NOMO-1 (cell line): ENCODE data around the gene TMEM8B.

Experiments
- DNase-seq, 2 experiments: peaks; one replicate each; lab custom pipeline; 2025; ENCODE audit not compliant: unreplicated experiment in 2 of 2; lab: John Stamatoyannopoulos, UW

Gene TMEM8B

DNA sequence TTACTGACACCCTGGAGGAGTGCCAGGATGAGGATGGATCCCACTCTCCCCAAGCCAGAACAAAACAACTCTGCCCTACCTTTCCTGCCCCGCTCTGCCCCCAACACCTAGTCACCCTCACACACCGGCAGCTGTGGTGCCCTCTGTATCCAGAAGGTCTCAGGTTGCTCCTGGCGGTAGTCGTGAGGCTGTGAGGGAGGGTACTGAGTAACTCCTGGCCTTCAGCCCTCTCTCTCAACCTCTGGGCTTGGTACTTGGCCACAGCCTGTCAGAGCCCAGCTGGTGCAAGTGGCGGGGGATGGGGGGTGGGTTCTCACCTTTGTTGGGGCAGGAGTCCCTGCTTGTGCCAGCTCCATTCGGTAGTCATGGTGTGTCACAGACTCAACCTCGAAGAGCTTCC, 18.9 kb upstream of the TMEM8B start:
- DNase-seq, result no peak

- DNase-seq, result no peak
These were observed 17.5 kb upstream of the TMEM8B start for GRCh38 chr9:35811381-35812024.

DNA sequence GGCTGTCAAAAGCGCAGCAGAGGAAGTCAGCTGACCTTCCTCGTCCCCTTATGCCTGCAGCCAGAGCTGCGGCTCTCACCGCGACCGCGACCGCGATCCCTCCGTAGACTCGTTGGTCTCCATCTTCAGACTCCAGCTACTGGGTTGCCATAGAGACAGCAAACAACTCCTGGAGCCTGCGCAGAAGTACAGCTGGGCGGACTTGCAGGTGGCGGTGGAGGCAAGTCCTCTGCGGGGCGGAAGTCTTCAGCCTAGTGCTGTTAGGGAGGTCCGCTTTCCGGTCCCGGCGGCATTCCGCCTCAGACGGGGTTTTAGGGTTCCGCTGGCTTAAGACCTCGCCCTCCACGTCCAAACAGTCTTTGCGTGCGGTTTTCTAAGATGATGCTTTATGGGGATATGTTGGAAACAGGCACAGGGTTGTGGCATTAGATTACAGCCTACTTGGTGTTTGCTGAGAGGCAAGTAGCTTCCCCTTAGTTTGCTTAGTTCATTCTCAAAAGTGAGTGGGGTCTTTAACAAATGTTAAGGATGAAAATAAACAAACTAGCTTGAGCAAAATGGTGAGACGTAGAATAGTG, 16.9 kb upstream of the TMEM8B start, which contains the start of gene SPAG8:
Gene SPAG8, minus strand, starts transcription at position 238 of the 578 bp plus-strand sequence. Its CDS starts 115 bp downstream, at position 123.
- DNase-seq, result peak; percentile 99

DNA sequence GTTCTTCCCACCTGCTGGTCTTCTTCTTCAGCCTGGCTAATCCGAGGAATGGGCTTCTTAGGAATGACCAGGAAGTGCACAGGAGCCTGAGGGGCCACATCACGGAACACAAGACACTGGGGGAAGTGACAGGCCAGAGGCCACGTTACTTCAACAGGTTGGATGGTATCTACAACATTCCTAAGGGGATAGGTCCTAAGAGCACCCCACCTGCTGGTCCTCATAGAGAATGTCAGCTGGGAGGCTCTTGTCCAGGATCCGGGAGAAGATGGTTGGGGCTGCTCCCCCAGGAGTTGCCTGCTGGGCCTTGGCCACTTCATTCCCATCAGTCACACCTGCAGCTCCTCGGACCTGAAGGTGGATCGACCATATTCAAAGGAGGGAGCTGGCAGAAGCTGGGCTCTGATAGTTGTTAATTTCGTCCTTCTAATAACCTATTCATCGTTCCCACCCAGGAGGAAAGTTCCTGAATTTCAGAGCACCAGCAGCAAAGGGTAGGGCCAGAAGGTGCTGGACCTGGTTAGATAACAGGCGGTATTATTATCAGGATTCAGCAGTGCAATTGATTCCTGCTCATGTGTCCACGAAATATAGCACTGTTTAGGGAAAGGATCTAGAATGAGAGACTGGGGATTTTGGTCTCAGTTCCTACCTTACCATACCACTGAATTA, 15.5 kb upstream of the TMEM8B start:
- no peak for DNase-seq

DNA sequence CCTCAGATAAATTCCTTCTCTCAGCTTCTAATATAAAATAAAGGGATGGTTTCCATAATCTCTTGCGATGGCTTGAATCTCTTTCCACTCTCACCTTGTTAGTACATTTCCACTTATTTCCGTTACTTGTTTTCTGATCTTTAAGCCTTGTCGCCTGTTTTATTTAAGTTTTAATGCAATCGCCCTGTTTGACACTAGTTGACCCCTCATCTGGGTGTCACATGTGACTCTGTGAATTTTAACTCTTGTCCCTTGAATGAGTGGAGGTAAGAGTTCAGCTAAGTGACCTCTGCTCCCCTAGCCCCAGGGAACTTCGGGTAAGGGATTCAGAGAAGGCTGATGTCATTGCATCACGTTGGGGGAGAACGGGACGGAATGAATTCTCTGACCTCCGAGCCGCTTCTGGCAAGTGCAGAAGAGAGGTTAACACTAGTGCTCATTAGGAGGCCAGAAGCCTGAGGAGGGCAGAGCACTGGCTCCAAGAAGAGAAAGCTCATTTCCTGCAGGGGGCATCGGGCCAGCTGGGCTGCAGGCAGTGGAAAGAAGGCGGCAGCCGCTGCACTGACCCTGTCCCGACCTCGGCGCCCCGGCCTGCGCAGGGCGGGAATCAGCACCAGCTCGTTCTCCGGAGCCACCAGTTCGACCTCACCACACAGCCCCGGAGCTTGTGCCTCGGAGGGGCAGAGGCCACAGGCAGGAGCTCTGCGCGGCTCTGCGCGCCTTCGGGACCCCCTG, 14.8 kb upstream of the TMEM8B start:
- DNase-seq, result peak; percentile 85 to 89

DNA sequence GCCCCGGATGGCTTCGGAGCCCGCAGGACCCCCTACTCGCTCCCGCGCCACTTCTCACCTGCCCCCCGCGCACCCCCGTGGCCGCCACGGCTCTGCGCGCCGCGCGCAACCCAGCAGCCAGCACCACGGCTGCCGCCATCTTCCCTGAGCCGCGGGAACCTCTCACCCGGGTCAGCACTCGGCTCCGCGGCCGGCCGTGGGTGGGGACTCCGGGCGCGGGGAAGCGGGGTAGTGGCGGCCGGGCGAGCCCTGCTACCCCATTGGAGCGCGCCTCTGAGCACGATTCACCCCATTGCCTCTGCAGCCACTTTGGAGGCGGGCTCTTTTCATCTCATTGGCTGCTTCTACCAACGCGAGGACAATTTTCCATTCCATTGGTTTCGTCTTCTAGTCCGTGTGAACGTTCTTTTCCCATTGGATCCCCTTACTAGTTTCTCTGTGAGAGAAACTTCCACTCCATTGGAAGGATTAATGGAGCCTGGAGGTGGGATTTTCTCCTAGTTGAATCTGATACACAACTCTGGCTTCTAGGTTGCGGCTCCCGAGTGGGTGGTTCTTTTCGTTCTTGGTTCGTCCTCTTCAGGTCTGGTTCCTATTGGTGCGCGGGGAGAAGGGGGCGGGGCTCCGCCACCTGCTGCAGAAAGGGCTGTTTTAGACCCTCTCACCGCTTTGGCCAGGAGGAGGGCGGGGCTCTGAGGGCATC, 14.0 kb upstream of the TMEM8B start, which contains the start of gene HINT2:
Gene HINT2, minus strand, starts transcription at position 202 of the 703 bp plus-strand sequence. Its CDS starts 63 bp downstream, at position 139.
- peak; percentile 98 to 100 for DNase-seq

DNA sequence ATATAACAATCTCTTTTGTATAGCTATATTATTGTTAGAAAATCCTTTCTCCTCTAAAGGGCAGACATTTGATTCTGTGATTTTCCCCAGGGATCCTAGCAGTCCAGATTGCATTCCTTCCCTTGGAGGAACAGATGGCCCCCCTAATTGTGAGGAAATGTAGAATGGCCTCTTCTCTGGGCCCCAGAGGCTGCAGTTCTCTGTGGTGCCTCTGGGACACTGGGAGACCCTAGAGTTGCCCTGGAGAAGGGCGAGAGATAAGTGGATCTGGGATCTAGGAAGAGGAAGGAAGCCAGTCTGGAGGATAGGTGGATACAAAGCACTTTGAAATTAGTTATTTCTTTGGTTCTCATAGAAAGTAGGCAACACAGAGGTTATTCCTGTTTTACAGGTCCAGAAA, 12.3 kb upstream of the TMEM8B start:
- DNase-seq, result no peak

DNA sequence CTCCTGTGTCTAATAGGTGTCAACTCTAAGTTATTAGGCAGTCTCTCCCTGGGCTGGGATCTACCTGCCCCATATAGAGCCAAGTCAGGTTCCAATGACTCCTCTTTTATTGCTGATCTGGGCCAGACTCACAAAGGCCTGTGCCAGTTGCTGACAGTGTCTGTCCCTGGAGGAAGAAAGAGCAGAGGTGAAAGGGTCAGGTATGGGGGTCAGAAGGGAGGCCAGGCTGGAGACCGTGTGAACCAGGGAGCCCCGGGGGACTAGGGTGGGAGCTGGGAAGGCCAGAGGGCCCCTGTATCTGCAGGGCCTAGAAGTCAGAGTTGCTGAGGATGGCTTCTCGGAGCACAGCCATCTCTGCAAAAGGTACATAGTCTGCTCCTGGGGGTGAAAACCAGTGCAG, 10.7 kb upstream of the TMEM8B start:
- DNase-seq, result no peak

DNA sequence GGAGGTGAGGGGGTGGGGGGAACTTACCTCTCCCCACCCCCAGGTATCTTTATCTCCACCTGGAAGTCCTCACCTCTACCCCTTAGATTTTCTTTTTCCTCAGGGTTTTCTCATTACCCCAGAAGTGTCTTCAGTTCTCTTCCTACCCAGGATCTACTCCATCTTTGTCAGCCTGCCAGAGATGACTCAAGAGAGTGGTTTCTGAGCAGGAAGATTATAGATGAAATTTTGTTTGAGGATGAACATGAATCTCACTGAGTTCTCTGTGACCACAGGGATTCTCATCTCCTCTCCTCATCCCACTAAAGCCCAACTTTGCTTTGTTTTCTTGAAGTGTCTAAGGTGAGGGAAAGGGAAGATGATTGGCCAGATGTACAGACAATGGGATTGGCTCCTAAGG, 9.0 kb upstream of the TMEM8B start:
- no peak for DNase-seq

DNA sequence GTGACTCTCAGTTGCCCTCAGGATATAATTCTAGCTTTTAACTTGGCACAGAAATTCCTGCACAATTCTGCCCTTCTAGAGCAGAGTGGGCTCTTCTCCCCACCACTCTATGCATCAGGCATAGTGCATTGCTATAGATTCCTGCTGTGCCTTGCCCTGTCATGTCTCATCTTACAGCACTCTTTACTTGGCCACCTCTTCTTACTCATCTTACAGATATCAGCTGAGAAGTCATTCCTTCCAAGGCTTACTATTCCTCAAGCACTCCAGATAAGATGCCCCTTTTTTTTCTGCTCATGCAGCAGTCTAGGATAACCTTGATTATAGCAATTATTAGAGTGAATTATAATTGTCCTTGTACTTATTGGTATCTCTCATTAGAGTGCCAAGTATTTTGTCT, 6.1 kb upstream of the TMEM8B start:
- DNase-seq, result no peak

DNA sequence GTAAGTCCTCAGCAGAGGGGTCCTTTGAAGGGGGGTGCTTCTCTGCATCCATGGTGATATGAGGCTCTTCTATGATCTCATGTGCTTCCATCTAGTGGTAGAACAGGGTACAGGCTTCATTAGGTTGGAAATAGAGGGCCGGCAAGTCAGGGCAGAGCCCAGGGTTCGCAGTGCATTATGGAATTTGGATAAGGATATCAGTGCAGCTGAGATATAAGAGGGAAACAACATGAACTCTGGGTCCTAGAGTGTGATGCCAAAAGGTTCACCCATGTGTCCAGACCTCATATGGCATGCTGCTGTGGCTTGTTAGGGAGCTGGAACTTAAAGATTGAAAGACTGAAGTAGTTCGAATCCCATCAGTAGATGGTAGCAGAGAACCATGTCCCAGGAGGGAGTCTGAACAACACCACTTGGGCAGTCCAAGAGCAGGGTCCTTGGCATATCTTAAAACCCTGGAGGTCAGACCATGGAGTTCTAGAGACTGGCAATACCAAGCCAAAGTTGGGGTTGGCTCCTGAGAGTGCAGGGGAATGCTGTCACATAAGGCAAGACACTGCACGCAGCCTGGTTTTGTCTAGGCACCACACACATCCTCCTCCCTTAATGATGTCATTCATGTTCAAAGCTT, 2.8 kb upstream of the TMEM8B start:
- peak; percentile 56 to 91 for DNase-seq

DNA sequence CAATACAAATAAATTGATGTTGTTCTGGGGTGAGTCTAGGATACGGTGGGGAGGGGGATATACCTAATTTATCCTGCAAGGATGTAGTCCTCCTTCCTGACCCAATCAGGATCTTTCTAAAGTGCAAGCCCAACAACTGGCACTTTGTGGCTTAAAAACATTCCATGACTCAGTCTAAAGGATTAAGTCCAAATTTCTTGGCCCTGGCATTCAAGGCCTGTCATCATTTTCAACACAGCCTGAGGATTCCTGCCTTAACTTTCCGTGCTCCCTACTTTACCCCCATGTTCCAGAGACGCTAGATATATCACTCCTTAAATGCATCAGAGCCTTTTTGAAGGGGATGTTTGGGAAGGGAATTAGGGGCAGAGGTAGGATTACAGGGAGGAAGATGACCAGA, 1.5 kb upstream of the TMEM8B start:
- DNase-seq, result no peak

DNA sequence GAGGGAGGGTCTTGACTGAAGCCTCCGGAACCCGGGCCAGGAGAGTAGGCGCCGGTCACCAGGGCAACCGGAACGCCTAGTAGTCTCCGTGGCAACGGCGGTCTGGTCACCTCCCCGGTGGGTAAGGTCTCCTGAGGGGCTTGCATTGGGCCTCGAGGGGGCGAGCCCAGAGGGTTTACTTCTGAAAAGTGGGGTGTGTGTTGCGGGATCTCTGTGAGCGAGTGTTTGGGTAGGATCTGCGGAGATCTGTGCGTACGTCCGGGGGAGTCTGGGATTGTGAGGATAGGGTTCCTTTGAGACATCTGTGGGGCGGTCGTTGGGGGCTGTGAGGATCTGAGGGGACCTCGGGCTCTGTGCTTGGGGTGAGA, 328 bp upstream of the TMEM8B start, which contains the start of gene FAM221B:
Gene FAM221B, minus strand, starts transcription at position 17 of the 368 bp plus-strand sequence. CDS start 2,571 bp downstream, outside the sequence.
- peak in 1 of 2 experiments; percentile 29 for DNase-seq

DNA sequence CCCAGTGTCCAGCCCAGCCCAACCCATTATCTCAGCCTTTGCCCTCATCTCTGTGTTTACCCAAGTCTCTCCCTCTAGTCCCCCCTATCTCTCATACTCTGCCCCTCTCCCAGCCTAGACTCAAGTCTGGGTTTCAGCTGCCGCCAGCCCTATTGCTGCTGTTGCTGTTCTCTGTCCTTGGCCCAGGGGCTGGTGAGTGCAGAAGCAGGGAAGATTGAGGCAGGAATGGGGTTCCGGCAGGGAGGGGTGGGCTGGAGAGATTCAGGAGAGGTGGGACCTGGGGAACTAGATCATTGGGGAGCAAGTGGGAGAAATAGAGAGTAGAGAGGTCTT, 702 bp downstream of the TMEM8B start:
- DNase-seq, result no peak

- DNase-seq, result no peak
These were observed 2.0 kb downstream of the TMEM8B start for GRCh38 chr9:35831040-35831439.

- DNase-seq, result no peak
These were observed 3.8 kb downstream of the TMEM8B start for GRCh38 chr9:35832814-35833213.

GRCh38 chr9:35834260-35835215, 5.5 kb downstream of the TMEM8B start:
- no peak for DNase-seq

- DNase-seq, result no peak
These were observed 6.2 kb downstream of the TMEM8B start for GRCh38 chr9:35835216-35835632.

- no peak for DNase-seq
These were observed 6.7 kb downstream of the TMEM8B start for GRCh38 chr9:35835766-35836165.
